Measurements from ENCODE around the gene SPDYC.
"Not testable (repeated sequence)": the region's sequence is repeated elsewhere in the genome, so short reads cannot be mapped to it uniquely, and the experiment has no call there.

The SPDYC gene

DNA sequence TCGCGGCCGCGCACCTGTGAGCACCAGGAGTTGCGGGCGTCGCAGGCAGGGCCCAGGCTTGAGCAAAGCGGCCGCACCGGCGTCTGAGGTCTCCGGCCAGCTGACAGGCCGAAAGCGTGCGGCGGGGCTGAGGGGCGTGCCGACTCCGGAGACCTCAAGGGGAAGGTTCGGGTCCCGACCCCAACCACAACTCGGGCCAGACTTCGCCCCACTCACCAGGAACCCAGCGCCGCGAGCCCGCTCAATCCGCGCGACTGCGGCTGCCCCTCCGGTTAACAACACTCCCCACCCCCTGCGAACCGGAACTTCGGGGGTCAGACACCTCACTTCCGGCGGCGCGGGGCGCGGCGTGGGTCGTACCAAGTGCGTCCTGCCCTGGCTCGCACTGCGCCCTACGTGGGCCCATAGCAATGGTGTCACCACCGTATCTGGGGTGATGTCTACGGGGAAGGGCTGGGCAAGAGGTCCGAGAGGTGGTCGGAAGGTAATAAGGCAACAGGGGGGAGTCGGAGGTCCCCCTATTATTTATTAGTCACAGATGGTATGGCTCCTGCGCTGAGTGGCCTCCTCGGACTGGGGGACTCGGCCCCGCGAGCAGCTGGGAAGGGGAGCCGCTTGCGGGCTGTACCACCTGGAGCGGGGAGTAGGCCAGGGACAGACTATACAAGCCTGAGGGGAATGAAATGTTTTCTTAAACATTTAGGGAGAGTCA lies 35.6 kb upstream of the SPDYC start, which contains the start of gene SYVN1:
TSS of gene SYVN1 (minus strand) at position 280 of the 712 bp plus-strand sequence. CDS start 918 bp downstream, outside the sequence.
- peak; percentile 82 to 95 (median 90) for DNase-seq

- peak; percentile 52 to 98 (median 80) for DNase-seq
Measured at GRCh38 chr11:65134952-65135632, 34.9 kb upstream of the SPDYC start.

DNA sequence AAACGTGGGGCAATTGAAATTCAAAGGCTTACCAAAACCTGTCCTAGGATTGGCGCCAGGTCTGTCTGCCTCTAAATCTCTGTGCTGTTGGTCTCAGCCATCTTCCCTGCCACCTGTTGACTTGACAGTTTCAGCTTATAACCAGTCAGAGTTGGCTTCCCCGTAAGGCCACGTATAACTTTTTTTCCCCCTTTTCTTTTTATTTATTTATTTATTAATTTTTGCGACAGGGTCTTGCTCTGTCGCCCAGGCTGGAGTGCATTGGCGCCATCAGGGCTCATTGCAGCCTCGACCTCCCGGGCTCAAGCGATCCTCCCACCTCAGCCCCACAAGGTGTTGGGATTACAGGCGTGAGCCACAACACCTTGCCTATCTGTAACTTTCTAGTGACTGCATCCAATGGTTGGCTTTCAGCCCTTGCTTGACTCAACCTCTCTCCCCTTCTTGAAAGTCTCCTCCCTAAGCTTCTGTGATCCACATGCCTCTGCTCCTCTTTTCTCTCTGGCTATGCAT lies 34.3 kb upstream of the SPDYC start:
- DNase-seq = peak in 1 of 5 experiments; percentile 41

- DNase-seq = no peak
Measured at GRCh38 chr11:65136515-65137096, 33.4 kb upstream of the SPDYC start.

GRCh38 chr11:65141896-65142494 lies 28.0 kb upstream of the SPDYC start:
- no peak for DNase-seq

DNA sequence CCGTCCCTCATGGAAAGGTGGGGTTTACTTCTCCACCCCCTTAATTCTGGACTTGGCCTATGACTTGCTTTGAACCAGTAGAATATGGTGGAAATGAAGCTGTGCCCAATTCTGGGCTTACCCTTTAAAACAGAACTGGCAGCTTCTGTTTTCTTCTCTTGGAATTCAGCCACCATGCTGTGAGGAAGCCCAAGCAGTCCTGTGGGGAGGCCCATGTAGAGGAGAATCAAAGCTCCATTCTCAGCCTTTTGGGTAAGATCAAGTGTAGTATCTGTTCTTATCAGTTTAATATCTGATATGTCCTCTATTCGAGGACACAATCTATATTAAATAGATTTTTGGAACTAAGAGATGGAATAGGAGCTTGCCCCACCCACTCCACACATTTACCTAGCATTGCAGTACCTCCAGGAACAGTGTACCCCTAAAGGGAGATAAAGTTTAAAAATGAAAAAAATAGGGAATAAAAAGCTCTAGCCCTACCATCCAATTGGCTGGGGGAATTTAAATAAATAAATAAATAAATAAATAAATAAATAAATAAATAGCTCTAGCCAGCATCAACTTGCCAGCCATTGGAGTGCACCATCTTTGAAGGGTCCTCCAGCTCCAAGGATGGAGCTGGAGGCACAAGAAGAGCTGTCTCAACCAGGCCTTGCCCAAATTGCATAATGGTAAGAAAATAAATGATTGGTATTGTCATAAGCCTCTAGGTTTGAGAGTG lies 22.5 kb upstream of the SPDYC start:
- DNase-seq = no peak

GRCh38 chr11:65148657-65149056 lies 21.4 kb upstream of the SPDYC start:
- DNase-seq = no peak

DNA sequence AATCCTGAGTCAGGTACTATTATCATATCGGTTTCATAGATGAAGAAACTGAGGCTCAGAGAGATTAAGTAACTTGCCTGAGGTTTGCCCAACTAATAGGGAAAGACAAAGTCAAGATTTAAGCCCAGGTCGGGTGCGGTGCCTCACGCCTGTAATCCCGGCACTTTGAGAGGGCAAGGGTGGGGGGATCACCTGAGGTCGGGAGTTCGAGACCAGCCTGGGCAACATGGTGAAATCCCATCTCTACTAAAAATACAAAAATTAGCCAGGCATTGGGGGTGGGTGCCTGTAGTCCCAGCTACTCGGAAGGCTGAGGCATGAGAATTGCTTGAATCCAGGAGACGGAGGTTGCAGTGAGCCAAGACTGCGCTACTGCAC lies 19.9 kb upstream of the SPDYC start:
- not testable (repeated sequence) for DNase-seq

- peak in 1 of 5 experiments; percentile 35 for DNase-seq
Measured at GRCh38 chr11:65150509-65151299, 19.3 kb upstream of the SPDYC start.

DNA sequence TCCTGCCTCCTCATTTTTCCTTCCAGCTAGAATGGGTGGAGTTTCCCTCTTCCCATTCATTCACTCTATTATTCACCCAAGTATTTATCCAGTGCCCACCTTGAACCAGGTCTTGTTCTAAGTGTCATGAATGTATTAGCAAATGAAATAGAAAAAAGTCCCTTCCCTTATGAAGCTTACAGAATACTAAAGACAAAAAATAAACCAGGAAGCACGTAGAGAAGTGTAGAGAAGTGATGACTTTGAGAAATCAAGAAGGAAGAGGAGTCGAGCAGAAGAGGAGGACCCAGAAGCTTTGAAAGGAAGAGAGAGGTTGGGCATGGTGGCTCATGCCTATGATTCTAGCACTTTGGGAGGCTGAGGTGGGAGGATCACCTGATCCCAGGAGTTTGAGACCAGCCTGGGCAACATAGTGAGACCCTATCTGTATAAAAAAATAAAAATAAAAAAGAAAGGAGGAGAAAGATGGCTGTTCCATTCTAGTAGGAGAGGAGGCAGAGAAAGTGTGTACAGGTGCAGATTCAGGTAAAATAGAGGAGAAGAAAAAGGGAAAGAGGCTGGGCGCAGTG lies 18.6 kb upstream of the SPDYC start:
- DNase-seq = no peak

DNA sequence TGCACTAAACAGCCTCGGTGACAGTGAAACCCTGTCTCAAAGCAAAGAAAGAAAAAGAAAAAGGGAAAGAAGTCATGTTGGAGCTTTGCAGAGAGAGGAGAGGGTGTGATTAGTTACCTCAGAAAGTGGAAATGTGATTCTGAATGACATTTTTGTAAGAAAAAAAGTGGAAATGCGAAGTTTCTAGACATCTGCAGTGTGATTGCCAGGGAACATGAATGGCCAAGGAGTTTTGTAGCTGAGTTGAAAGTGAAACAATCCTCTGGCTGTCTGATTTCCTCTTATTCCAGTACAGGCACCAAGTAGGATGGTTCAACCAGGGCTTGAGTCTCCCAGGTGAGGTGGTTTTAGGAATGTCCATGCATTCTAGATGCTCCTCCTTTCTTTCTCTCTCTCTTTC lies 17.9 kb upstream of the SPDYC start:
- DNase-seq = no peak

DNA sequence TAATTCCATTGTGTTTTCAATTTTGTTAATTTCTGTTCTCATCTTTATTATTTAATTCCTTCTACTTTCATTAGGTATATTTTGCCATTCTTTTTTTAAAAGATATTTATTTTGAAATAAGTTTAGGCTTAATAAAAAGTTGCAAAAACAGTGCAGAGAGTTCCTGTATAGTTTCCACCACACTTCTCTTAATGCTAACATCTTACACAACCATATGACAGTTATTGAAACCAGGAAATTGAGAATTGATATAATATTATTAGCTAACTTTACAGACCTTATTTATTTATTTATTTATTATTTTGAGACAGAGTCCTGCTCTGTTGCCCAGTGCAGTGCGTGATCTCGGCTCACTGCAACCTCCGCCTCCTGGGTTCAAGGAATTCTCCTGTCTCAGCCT lies 13.8 kb upstream of the SPDYC start:
- no peak for DNase-seq

DNA sequence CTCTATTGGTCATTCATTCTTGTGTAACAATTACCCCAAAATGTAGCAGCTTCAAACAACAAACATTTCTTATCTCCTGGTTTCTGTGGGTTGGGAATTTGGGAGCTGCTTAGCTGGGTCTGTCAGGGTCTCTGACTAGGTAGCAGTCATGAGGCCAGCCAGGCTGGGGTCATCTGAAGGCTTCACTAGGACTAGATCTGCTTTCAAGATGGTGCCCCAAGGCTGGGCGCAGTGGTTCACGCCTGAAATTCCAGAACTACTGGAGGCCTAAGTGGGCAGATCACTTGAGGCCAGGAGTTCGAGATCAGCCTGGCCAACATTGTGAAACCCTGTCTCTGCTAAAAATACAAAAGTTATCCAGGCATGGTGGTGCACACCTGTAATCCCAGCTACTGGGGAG lies 13.1 kb upstream of the SPDYC start:
- DNase-seq = no peak

GRCh38 chr11:65157336-65157735 lies 12.7 kb upstream of the SPDYC start:
- no peak for DNase-seq

- peak in 1 of 5 experiments; percentile 61 for DNase-seq
Measured at GRCh38 chr11:65159012-65159411, 11.0 kb upstream of the SPDYC start.

GRCh38 chr11:65160643-65161042 lies 9.4 kb upstream of the SPDYC start:
- DNase-seq = no peak

GRCh38 chr11:65163684-65164083 lies 6.3 kb upstream of the SPDYC start:
- DNase-seq = no peak

DNA sequence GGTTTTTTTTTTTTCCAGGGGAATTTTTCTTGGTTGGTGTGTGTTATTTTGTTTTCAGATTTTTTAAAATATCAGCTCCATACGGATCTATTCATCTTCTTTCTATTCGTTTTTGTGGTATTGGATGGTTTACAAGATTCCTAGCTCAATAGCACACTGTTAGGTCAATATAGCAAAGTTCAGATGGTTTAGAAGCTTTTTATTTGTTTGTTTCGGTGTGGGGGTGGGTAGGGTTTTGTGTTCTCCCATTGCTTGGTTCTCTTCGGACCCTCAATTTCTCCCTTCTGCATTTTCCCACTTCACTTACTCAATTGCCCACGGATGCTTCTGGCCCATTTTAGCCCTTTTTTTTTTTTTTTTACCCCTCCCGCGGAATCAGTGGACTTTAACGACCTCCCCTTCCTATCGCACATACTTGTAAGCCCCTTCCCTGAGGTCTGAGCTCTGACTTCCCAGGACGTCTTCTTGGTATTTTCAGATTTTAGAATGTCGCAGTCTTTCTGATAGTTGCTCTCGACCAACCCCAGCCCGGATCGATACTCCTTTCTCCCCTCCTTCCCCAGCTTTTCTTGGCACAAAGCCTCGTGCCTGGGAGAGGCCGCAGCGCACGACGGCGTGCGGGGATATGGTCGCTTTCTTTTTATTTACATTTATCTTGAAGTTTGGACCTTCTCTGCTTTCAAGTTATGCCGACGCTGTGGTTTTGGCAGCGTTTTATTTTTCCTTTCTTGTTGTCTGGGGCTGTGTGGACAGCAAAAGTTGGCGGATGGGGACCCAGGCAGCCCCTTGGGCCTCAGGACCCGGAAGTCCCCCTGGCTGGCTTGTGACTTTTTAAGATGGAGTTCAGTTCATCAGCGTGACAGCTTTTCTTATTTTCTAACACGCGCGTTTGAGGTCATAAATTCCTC lies 4.4 kb upstream of the SPDYC start:
- DNase-seq = no peak

- DNase-seq = no peak
Measured at GRCh38 chr11:65166893-65167292, 3.1 kb upstream of the SPDYC start.

- DNase-seq = no peak
Measured at GRCh38 chr11:65167656-65168055, 2.4 kb upstream of the SPDYC start.

Measured in T-helper 2 cell (primary cell).